H1 (cell line): ENCODE results near the gene CDCA3. TPM values are rescaled to one million over a fixed set of nuclear protein-coding genes. Genes with fewer than 3 reads are reported as not detected.

Experiments
- CTCF ChIA-PET: fragments of 300-600 bp; sonication (Branson Sonifier 250); formaldehyde crosslinking; loops from one replicate; lab custom pipeline; 2021; ENCODE audit not compliant: partially characterized antibody; lab: Charles Lee
- POLR2A ChIA-PET: fragments of 300-600 bp; sonication (Branson Sonifier 250); formaldehyde crosslinking; loops from one replicate; lab custom pipeline; 2021; ENCODE audit warnings: inconsistent platforms; ENCODE audit not compliant: partially characterized antibody; lab: Charles Lee
- DNase-seq, 2 experiments: peaks; one replicate each; pipeline versions ENCODE4 v3.0.0 to v3.0.0-alpha.2; 2010 to 2022; ENCODE audit warnings: low spot score in 2 of 2, low read depth in 1 of 2, mixed read lengths in 1 of 2
- FAIRE-seq: peaks from 2 replicates; lab custom pipeline; 2011; peaks lifted over from hg19 to GRCh38; lab: Jason Lieb, UNC
- H2AFZ ChIP-seq: 2 replicates; pipeline ENCODE4 v1.8.1; 2012; ENCODE audit warnings: low read length, inconsistent platforms
- H2AK5ac ChIP-seq: 2 replicates; pipeline ENCODE4 v1.6.1; 2013; ENCODE audit warnings: low read depth, low read length
- H2BK120ac ChIP-seq: replicated peaks from 2 replicates; pipeline ENCODE3; 2013; ENCODE audit warnings: low read depth, low read length, inconsistent platforms
- H2BK12ac ChIP-seq: 2 replicates; pipeline ENCODE4 v1.6.1; 2013; ENCODE audit warnings: low read depth, low read length
- H2BK15ac ChIP-seq: 2 replicates; pipeline ENCODE4 v1.6.1; 2013; ENCODE audit warnings: low read length
- H2BK20ac ChIP-seq: 2 replicates; pipeline ENCODE4 v1.6.1; 2013; ENCODE audit warnings: low read length
- H2BK5ac ChIP-seq: 2 replicates; pipeline ENCODE4 v1.6.1; 2013; ENCODE audit warnings: low read depth, low read length
- H3K14ac ChIP-seq: 2 replicates; pipeline ENCODE4 v1.6.1; 2013; ENCODE audit warnings: inconsistent platforms; ENCODE audit not compliant: insufficient read length
- H3K18ac ChIP-seq: 2 replicates; pipeline ENCODE4 v1.6.1; 2013; ENCODE audit warnings: low read length; ENCODE audit errors: extremely low read depth
- H3K23ac ChIP-seq: 2 replicates; pipeline ENCODE4 v1.6.1; 2013; ENCODE audit warnings: inconsistent platforms; ENCODE audit not compliant: insufficient read length
- H3K23me2 ChIP-seq: 2 replicates; pipeline ENCODE4 v1.6.1; 2013; ENCODE audit warnings: low read depth, low read length
- H3K27ac ChIP-seq: 2 replicates; pipeline ENCODE4 v1.6.1; 2011; ENCODE audit warnings: low read depth, low read length, inconsistent platforms
- H3K27me3 ChIP-seq, 4 experiments: replicated peaks in 1 of 4; 1 replicate in 1 of 4; 2 replicates in 3 of 4; pipeline versions ENCODE4 v1.6.1 to v1.8.1; 2011 to 2013; ENCODE audit warnings: low read length in 3 of 4, mild to moderate bottlenecking in 3 of 4, inconsistent platforms in 2 of 4, mixed read lengths in 2 of 4, moderate library complexity in 1 of 4; ENCODE audit not compliant: control insufficient read depth in 3 of 4, insufficient read depth in 3 of 4; ENCODE audit errors: extremely low read depth in 1 of 4
- H3K36me3 ChIP-seq, 4 experiments: 2 replicates each; pipeline versions ENCODE4 v1.6.1 to v1.8.1; 2011 to 2013; ENCODE audit warnings: mild to moderate bottlenecking in 4 of 4, low read length in 3 of 4, moderate library complexity in 2 of 4, control low read depth in 1 of 4, inconsistent platforms in 1 of 4; ENCODE audit not compliant: insufficient read depth in 4 of 4, control insufficient read depth in 2 of 4
- H3K4ac ChIP-seq: replicated peaks from 2 replicates; pipeline ENCODE3; 2013; ENCODE audit warnings: low read length, low read depth, mixed read lengths, inconsistent platforms; ENCODE audit not compliant: insufficient read length
- H3K4me1 ChIP-seq, 4 experiments: replicated peaks in 1 of 4; 1 replicate in 1 of 4; 2 replicates in 3 of 4; pipeline versions ENCODE4 v1.6.1 to v1.8.1; 2011 to 2013; ENCODE audit warnings: low read length in 3 of 4, inconsistent platforms in 2 of 4, mixed read lengths in 1 of 4; ENCODE audit not compliant: insufficient read depth in 4 of 4, control insufficient read depth in 3 of 4
- H3K4me2 ChIP-seq, 2 experiments: 2 replicates each; pipeline versions ENCODE4 v1.6.1 to v1.8.1; 2011 to 2013; ENCODE audit warnings: low read depth in 2 of 2, low read length in 2 of 2, control low read depth in 1 of 2, inconsistent platforms in 1 of 2, mild to moderate bottlenecking in 1 of 2; ENCODE audit not compliant: insufficient read depth in 1 of 2
- H3K4me3 ChIP-seq, 4 experiments: fragments of 200-600, 300-600 bp in 1 of 4; sonication (generic), shearing (Covaris generic), sonication (Bioruptor Twin) in 1 of 4; 2 replicates each; pipeline versions ENCODE4 v1.5.1 to v1.8.1; 2011 to 2016; ENCODE audit warnings: low read length in 4 of 4, low read depth in 3 of 4, control low read depth in 2 of 4, inconsistent platforms in 2 of 4, mild to moderate bottlenecking in 2 of 4, mixed read lengths in 1 of 4, moderate library complexity in 1 of 4; ENCODE audit not compliant: insufficient read depth in 2 of 4; ENCODE audit errors: extremely low read depth in 1 of 4
- H3K56ac ChIP-seq: replicated peaks from 2 replicates; pipeline ENCODE3; 2013; ENCODE audit warnings: low read depth, mild to moderate bottlenecking, mixed read lengths, low read length, inconsistent platforms; ENCODE audit not compliant: insufficient read length
- H3K79me1 ChIP-seq: 2 replicates; pipeline ENCODE4 v1.6.1; 2013; ENCODE audit warnings: low read depth, low read length, control low read depth
- H3K79me2 ChIP-seq, 2 experiments: 2 replicates each; pipeline versions ENCODE4 v1.6.1 to v1.8.1; 2012 to 2013; ENCODE audit warnings: low read length in 2 of 2, mild to moderate bottlenecking in 2 of 2, inconsistent platforms in 1 of 2; ENCODE audit not compliant: insufficient read depth in 2 of 2, control insufficient read depth in 1 of 2
- H3K9ac ChIP-seq, 4 experiments: replicated peaks in 1 of 4; 1 replicate in 1 of 4; 2 replicates in 3 of 4; pipeline versions ENCODE4 v1.6.1 to v1.8.1; 2011 to 2013; ENCODE audit warnings: low read depth in 3 of 4, low read length in 3 of 4, control low read depth in 2 of 4, mild to moderate bottlenecking in 2 of 4, moderate library complexity in 2 of 4, inconsistent platforms in 1 of 4; ENCODE audit errors: extremely low read depth in 1 of 4
- H3K9me3 ChIP-seq, 2 experiments: 2 replicates each; pipeline versions ENCODE4 v1.6.1 to v1.8.1; 2012 to 2013; ENCODE audit warnings: mild to moderate bottlenecking in 2 of 2, moderate library complexity in 2 of 2, control low read depth in 1 of 2, inconsistent platforms in 1 of 2, low read depth in 1 of 2, low read length in 1 of 2, mixed read lengths in 1 of 2; ENCODE audit not compliant: insufficient read depth in 2 of 2
- H4K20me1 ChIP-seq, 2 experiments: replicated peaks in 1 of 2; 2 replicates each; pipeline versions ENCODE3 to v1.8.1; 2011 to 2013; ENCODE audit warnings: inconsistent platforms in 2 of 2, low read length in 2 of 2, mild to moderate bottlenecking in 1 of 2; ENCODE audit not compliant: insufficient read depth in 2 of 2, control insufficient read depth in 1 of 2
- H4K5ac ChIP-seq: 2 replicates; pipeline ENCODE4 v1.6.1; 2013; ENCODE audit warnings: low read length, low read depth, mixed read lengths, inconsistent platforms; ENCODE audit not compliant: insufficient read length
- H4K8ac ChIP-seq: 2 replicates; pipeline ENCODE4 v1.8.0; 2013; ENCODE audit warnings: mild to moderate bottlenecking, moderate library complexity, low read length, inconsistent platforms; ENCODE audit not compliant: insufficient read depth; ENCODE audit errors: extremely low read depth
- H4K91ac ChIP-seq: replicated peaks from 2 replicates; pipeline ENCODE3; 2013; ENCODE audit warnings: low read length, mixed read lengths, inconsistent platforms; ENCODE audit not compliant: insufficient read length
- BRCA1 ChIP-seq: IDR thresholded peaks from 2 replicates; pipeline ENCODE4 v1.6.1; 2012; ENCODE audit warnings: low read depth, low read length, improper control_type of control experiment
- JUN ChIP-seq: IDR thresholded peaks from 2 replicates; pipeline ENCODE4 v1.6.1; 2011; ENCODE audit warnings: low read depth, mild to moderate bottlenecking, improper control_type of control experiment, low read length
- POU5F1 ChIP-seq: IDR thresholded peaks from 2 replicates; pipeline ENCODE4 v1.6.1; 2011; ENCODE audit warnings: low read depth, mild to moderate bottlenecking, low read length, moderate library complexity
- SIN3A ChIP-seq, 2 experiments: IDR thresholded peaks in 1 of 2; conservative IDR thresholded peaks in 1 of 2; 2 replicates each; pipeline ENCODE4 v1.6.1; 2011 to 2012; ENCODE audit warnings: low read length in 2 of 2, improper control_type of control experiment in 1 of 2, low read depth in 1 of 2, mild to moderate bottlenecking in 1 of 2
- SP2 ChIP-seq: IDR thresholded peaks from 2 replicates; pipeline ENCODE4 v1.6.1; 2012; ENCODE audit warnings: mild to moderate bottlenecking, low read length, inconsistent platforms
- TBP ChIP-seq: IDR thresholded peaks from 2 replicates; pipeline ENCODE4 v1.6.1; 2011; ENCODE audit warnings: low read depth, low read length, improper control_type of control experiment
- WGBS, 2 experiments: shearing (Covaris generic) in 1 of 2; methylation state at CpG; one replicate each; pipeline versions ENCODE4 v1.1.6 to v1.1.7; 2013 to 2015; ENCODE audit warnings: low lambda C conversion rate in 2 of 2, mixed read lengths in 2 of 2, inconsistent platforms in 1 of 2, low coverage in 1 of 2, missing lambda C conversion rate in 1 of 2; ENCODE audit not compliant: insufficient replicate concordance in 2 of 2, insufficient coverage in 1 of 2, insufficient read length in 1 of 2; ENCODE audit errors: extremely low coverage in 1 of 2, missing lambda C conversion rate in 1 of 2; 5-methylcytosine and 5-hydroxymethylcytosine counted together
- polyA plus RNA-seq, 7 experiments: library from polyadenylated mRNA; depleted of rRNA in 3 of 7; stranded (reverse) in 5 of 7; unstranded in 2 of 7; fragments of >200 nt in 5 of 7; fragments of 200-250 nt in 2 of 7; gene quantifications; 1 replicate in 5 of 7; 2 replicates in 1 of 7; 4 replicates in 1 of 7; pipeline versions ENCODE4 v1.2.1 to v1.2.3, GENCODE V29; 2011 to 2013; ENCODE audit warnings: missing spikeins in 2 of 7, mixed read lengths in 2 of 7
- total RNA-seq: library from RNA; stranded (reverse); fragmentation: NEBNext Ultra II Directional; extraction: Animal tissue kit (Norgen Biotek cat#: 25700); gene quantifications from 2 replicates; pipeline ENCODE4 v1.2.1, GENCODE V29; 2021

CDCA3 gene
- total and polyA plus RNA-seq, 2 of the 8 experiments (the other 6 are each of a cell fraction or from before 2014, with no cell fraction given), result 47.7 to 71.2 TPM

GRCh38 chr12:6839482-6840201 lies 11.4 kb downstream of the CDCA3 start:
- peaks cover 0 to 3% (median 2%) of the 10 kb centered on the region in 4 experiments; a peak in 1 of 7 replicates for H3K4me1 ChIP-seq
- ChIA-PET POLR2A (interaction anchor here (0.8 to 27.1 kb wide), 11 partner anchors 6 to 305 kb away, joined by 3 to 588 read pairs (median 6); partner anchors contain the start of genes C12orf57, CDCA3, GAPDH and GNB3), CTCF (interaction anchor here (0.8 to 23.7 kb wide), 11 partner anchors 6 to 221 kb away, joined by 3 to 532 read pairs (median 5); partner anchors contain the start of genes CD4, CDCA3, GNB3 and LAG3)
- H3K14ac ChIP-seq, result no peak overlapping the region
- H3K79me2 ChIP-seq, result no peaks in the 10 kb centered on the region
- WGBS, 2 experiments, result 75% methylated on average over 10 of the region's 10 CpGs; no CpG with 5 or more reads in 1 of the 2 experiments
- H2BK15ac ChIP-seq, result no peak overlapping the region
- no peak overlapping the region for H3K23ac ChIP-seq
- no peak overlapping the region; the same call in 1 of the 2 replicates for H2BK5ac ChIP-seq
- TF ChIP-seq JUN (no peak), TBP (no peak), SP2 (no peak), BRCA1 (no peak), SIN3A (conservative IDR thresholded peaks at IDR 0.05 in 1 of 2, IDR thresholded peaks at IDR 0.05 in 1 of 2; ENCODE audit: low read depth in 1 of 2, low read length in 2 of 2) (no peak), POU5F1 (no peak)
- H2BK20ac ChIP-seq, result no peak overlapping the region
- no peak overlapping the region for H3K4ac ChIP-seq
- H3K27ac ChIP-seq, result no peak overlapping the region
- no peak overlapping the region for H2AFZ ChIP-seq
- peaks cover 7 to 8% of the 10 kb centered on the region in 2 experiments for H4K20me1 ChIP-seq
- FAIRE-seq (no peak), DNase-seq (no peak)
- no peak overlapping the region for H3K4me3 ChIP-seq
- H2AK5ac ChIP-seq, result no peak overlapping the region
- no peak overlapping the region for H3K56ac ChIP-seq
- no peak overlapping the region for H3K9ac ChIP-seq
- no peaks in the 10 kb centered on the region for H3K79me1 ChIP-seq
- H3K27me3 ChIP-seq, result no peaks in the 10 kb centered on the region
- no peaks in the 10 kb centered on the region for H3K9me3 ChIP-seq
- no peak overlapping the region for H4K91ac ChIP-seq
- H2BK12ac ChIP-seq, result no peak overlapping the region
- H3K23me2 ChIP-seq, result no peaks in the 10 kb centered on the region
- no peak overlapping the region for H3K18ac ChIP-seq
- H3K36me3 ChIP-seq, result peaks cover 16 to 51% (median 36%) of the 10 kb centered on the region in 4 experiments
- H3K4me2 ChIP-seq, result no peak overlapping the region
- H2BK120ac ChIP-seq, result no peak overlapping the region
- H4K8ac ChIP-seq, result no peak overlapping the region
- H4K5ac ChIP-seq, result no peak overlapping the region
